Amygdala (tissue), 56 donors: ENCODE data around the gene SNED1.

Source experiments
- DNase-seq, 56 donors: peaks; one replicate each; lab custom pipeline; 2025; lab: John Stamatoyannopoulos, UW

The SNED1 gene

DNA sequence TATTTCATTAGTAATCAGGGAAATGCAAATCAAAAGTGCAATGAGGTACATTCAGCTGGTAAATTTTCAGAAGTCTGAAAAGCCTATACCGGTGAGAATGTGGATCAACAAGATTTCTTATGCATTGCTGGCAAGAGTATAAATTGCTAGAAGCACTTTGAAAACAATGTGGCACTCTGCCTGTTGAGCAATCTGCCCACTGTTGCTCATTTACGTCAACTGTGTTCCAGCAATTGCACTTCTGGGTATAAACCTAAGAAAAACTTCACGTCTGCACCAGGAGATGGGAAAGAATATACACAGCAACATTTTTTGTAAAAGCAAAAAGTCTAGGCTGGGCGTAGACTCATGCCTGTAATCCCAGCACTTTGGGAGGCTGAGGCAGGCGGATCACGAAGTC lies 62.9 kb downstream of the SNED1 start:
- DNase-seq: peak in 1 of 56 donors; percentile 8

- DNase-seq: no peak
These were observed 64.1 kb downstream of the SNED1 start for GRCh38 chr2:241062389-241063092.

- DNase-seq: no peak
These were observed 64.7 kb downstream of the SNED1 start for GRCh38 chr2:241063093-241063551.

DNA sequence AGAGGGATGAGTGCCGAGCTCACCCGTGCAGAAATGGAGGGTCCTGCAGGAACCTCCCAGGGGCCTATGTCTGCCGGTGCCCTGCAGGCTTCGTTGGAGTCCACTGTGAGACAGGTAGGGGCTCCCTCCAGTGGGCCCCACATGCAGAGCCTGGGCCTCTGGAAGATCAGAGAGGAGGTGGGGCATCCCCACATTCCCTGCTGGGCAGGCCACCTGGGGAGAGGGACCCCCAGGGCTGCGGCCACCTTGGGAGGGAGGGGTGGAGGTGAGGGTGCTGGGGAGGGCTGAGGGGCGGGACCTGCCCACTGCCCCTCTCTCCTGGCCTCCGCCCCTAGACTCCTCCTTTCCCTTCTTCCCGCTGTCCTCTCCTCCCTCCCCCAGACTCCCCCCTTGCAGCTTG lies 65.2 kb downstream of the SNED1 start:
- no peak for DNase-seq

GRCh38 chr2:241064008-241064801 lies 65.8 kb downstream of the SNED1 start:
- no peak for DNase-seq

DNA sequence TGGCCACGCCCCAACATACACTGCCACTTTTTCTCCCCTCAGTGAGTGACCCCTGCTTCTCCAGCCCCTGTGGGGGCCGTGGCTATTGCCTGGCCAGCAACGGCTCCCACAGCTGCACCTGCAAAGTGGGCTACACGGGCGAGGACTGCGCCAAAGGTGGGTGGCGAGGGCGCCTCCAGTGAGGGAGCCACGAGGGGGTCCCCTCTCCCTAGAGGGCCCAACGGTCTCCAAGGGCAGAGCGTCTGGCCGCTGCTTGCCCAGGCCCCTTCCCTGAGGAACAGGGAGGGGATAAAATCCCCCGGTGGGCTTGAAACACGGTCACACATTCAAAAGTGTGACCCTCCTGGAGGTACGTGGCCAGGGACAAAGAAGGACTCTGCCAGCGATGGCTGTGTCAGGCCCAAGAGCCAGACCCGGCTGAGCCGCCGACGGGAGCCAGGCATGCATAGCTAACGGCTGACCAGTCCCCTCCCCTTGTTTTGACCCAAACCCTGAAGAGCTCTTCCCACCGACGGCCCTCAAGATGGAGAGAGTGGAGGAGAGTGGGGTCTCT lies 66.5 kb downstream of the SNED1 start:
- no peak for DNase-seq

- no peak for DNase-seq
These were observed 67.0 kb downstream of the SNED1 start for GRCh38 chr2:241065355-241065803.

DNA sequence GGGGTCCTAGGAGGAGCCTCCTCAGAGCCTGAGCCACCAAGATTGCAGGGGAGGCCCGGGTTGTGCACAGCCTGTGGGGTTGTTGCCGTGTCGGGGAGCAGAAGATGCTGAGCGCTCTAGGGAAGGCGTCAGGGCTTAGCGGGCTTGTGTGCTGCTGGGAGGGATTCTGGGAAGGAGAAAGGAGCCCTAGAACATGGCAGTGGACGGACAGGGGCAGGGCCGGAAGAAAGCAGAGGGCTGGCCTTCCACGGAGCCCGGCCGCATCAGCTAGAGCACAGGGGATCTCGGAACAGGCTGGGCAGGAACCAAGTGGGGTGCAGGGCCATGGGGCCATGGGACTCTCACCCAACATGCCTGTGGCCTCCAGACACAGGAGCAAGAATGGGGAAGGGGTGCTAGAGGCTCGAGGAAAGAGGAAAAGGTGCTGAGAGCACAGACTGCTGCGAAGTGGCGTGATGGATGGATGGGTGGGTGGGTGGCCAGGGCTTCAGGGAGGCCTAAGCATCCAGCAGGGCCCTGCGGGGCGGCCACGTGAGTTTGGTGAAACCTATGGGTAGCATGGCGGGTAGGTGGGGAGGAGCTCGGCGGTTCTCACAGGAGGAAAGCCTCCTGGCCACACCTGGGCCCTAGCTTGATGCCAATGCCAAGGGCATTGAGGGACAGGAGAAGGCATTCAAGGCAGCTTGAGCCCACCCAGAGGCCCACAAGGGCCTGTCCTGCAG lies 67.9 kb downstream of the SNED1 start:
- no peak for DNase-seq

DNA sequence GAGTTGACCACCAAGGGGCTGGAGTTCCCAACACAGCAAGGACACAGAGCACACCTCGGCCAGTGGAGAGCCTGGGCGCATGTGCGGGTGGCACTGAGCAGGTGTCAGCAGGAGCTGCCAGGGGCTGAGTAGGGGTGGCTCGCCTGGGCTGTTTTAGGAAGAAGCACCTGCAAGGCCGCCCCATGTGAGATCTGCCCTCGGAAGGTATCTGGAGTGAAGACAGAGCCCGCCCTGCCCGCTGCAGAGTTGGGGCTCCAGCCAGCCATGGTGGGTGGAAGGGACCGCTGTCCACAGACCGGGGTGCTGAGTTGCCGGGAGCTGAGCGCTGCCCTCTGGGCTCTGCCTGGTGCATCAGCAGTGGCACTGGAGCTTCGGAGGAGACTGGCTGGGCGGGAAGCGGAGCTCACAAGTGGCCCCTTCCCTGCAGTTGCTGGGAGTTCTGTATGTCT lies 68.5 kb downstream of the SNED1 start:
- no peak for DNase-seq

DNA sequence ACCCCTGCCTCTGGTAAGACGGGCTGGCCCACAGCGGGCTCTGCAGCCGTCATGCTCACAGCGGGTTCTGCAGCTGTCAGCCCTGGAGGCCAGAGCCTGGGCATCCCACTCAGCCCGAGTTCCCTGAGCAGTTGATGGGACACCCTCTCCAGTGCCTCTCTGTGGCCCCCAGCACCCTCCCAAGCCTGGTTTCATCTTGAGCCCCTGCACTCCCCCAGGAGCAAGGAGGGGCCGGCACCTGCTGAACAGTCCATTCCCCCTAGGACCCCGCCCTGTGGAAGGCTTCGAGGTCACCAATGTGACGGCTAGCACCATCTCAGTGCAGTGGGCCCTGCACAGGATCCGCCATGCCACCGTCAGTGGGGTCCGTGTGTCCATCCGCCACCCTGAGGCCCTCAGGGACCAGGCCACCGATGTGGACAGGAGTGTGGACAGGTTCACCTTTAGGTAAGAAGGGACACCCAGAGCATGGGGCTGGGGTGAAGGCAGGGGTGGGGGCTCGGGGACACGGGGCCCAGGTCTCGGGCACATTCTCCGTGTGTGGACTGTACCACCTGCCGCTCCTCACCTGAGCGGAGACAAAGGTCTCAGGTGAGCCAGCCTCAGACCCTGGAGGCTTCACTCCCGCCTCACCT lies 69.2 kb downstream of the SNED1 start:
- no peak for DNase-seq

GRCh38 chr2:241068136-241068941 lies 69.9 kb downstream of the SNED1 start:
- no peak for DNase-seq

DNA sequence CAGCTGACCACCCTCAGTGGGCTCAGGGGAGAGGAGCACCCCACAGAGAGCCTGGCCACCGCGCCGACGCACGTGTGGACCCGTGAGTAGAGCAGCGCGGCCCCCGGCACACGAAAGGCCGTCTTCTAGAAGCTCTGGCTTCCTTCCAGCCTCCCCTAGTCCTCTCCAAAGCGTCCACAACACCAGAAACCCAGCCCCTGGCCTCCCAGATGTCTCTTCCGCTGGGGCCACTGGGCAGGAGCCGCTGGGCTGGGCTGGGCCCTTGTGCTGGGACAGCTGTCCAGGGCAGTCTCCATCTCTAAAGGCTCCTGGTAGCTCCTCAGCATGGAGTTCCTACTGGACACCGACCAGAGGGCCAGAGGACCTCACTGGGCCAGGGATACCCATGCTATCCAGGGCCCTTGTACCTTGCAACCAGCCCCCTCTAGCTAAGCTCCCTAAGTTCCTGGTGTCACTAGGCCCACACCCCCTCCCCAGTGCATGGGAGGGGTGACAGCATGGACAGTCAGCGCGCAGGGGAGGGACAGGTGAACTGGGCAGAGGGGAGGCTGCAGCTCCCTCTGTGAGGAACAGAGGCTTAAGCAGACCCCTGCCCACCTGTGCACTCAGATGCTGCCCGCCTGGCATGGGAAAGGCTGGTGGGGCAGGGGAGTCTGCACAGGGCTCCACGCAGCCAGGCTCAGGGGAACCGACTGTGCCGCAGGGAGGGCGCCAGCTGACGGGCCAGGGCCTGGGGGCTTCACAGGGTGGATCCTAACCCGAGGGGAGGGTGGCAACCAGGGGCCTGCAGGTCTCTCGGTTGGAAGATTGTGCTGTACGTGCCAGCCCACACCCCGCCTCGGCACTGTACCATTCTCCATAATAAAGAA lies 70.8 kb downstream of the SNED1 start:
- DNase-seq: no peak

DNA sequence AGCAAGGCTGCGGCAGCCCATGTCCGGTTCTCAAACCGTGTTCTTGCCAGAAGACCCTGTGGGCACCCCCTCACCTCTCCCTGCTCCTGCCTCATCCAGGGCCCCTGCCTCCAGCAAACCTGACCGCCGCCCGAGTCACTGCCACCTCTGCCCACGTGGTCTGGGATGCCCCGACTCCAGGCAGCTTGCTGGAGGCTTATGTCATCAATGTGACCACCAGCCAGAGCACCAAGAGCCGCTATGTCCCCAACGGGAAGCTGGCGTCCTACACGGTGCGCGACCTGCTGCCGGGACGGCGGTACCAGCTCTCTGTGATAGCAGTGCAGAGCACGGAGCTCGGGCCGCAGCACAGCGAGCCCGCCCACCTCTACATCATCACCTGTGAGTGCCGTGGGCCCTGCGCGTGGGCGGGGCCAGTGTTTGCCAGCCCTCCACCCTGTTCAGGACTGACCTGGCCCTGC lies 71.4 kb downstream of the SNED1 start:
- DNase-seq: no peak

GRCh38 chr2:241070361-241070760 lies 71.9 kb downstream of the SNED1 start:
- no peak for DNase-seq

- no peak for DNase-seq
These were observed 72.6 kb downstream of the SNED1 start for GRCh38 chr2:241070811-241071676.

GRCh38 chr2:241071677-241072111 lies 73.3 kb downstream of the SNED1 start:
- DNase-seq: no peak

- DNase-seq: no peak
These were observed 73.7 kb downstream of the SNED1 start for GRCh38 chr2:241072151-241072550.
